Type B pancreatic cell (in vitro differentiated cells): ENCODE results near the gene PISD. TPM values are rescaled to one million over a fixed set of nuclear protein-coding genes. Genes with fewer than 3 reads are reported as not detected.
"Not testable (repeated sequence)": the region's sequence is repeated elsewhere in the genome, so short reads cannot be mapped to it uniquely, and the experiment has no call there.

Experiments used
- DNase-seq: peaks from one replicate; pipeline ENCODE4 v3.0.0; 2021; ENCODE audit warnings: mixed read lengths; ENCODE audit not compliant: unreplicated experiment; ENCODE audit errors: extremely low spot score
- H3K27ac Mint-ChIP-seq: 2 replicates; pipeline ENCODE4 v1.8.0; 2021; ENCODE audit warnings: mild to moderate bottlenecking, mixed read lengths
- H3K27me3 Mint-ChIP-seq: 2 replicates; pipeline ENCODE4 v1.8.0; 2021; ENCODE audit warnings: mixed read lengths
- H3K36me3 Mint-ChIP-seq: 2 replicates; pipeline ENCODE4 v1.8.0; 2021; ENCODE audit warnings: mixed read lengths
- H3K4me1 Mint-ChIP-seq: one replicate; pipeline ENCODE4 v1.8.0; 2021; ENCODE audit warnings: mixed read lengths; ENCODE audit not compliant: unreplicated experiment
- H3K4me3 Mint-ChIP-seq: 2 replicates; pipeline ENCODE4 v1.8.0; 2021; ENCODE audit warnings: mild to moderate bottlenecking, mixed read lengths
- H3K9me3 Mint-ChIP-seq: 2 replicates; pipeline ENCODE4 v1.8.0; 2021; ENCODE audit warnings: mixed read lengths
- CTCF ChIP-seq: fragments of 200-600 bp; sonication (generic); conservative IDR thresholded peaks from 2 replicates; pipeline ENCODE4 v1.5.0; 2021; ENCODE audit warnings: antibody characterized with exemption, mild to moderate bottlenecking
- total RNA-seq: library from RNA; stranded (reverse); gene quantifications from 2 replicates; pipeline ENCODE4 v1.2.1, GENCODE V29; 2021; ENCODE audit warnings: low replicate concordance

Gene PISD
- total RNA-seq, 1 donor from 2014 or later: 39.5 TPM

GRCh38 chr22:31603081-31603525 lies 58.9 kb downstream of the PISD start:
- H3K36me3 Mint-ChIP-seq: peaks cover 4% of the 10 kb centered on the region
- TF ChIP-seq CTCF: no peak
- H3K27ac Mint-ChIP-seq: no peak overlapping the region
- H3K9me3 Mint-ChIP-seq: no peaks in the 10 kb centered on the region
- DNase-seq: no peak
- no peaks in the 10 kb centered on the region for H3K27me3 Mint-ChIP-seq
- H3K4me3 Mint-ChIP-seq: no peak overlapping the region
- no peaks in the 10 kb centered on the region for H3K4me1 Mint-ChIP-seq

GRCh38 chr22:31602259-31602952 lies 59.6 kb downstream of the PISD start:
- H3K9me3 Mint-ChIP-seq: no peaks in the 10 kb centered on the region

GRCh38 chr22:31595271-31595670 lies 66.7 kb downstream of the PISD start:
- H3K27me3 Mint-ChIP-seq: no peaks in the 10 kb centered on the region
- DNase-seq: no peak
- no peak for TF ChIP-seq CTCF
- H3K4me3 Mint-ChIP-seq: no peak overlapping the region
- no peaks in the 10 kb centered on the region for H3K4me1 Mint-ChIP-seq
- H3K9me3 Mint-ChIP-seq: no peaks in the 10 kb centered on the region
- H3K36me3 Mint-ChIP-seq: peaks cover 7% of the 10 kb centered on the region
- H3K27ac Mint-ChIP-seq: no peak overlapping the region

More at GRCh38 chr22:31602259-31602952, 59.6 kb downstream of the PISD start:
- Mint-ChIP-seq H3K27ac (peak overlapping the region; percentile 72), H3K4me3 (no peak overlapping the region), H3K4me1 (no peaks in the 10 kb centered on the region), H3K27me3 (no peaks in the 10 kb centered on the region), H3K36me3 (peaks cover 4% of the 10 kb centered on the region)
- TF ChIP-seq CTCF: no peak
- DNase-seq: no peak

- H3K4me3 Mint-ChIP-seq, H3K9me3 Mint-ChIP-seq, H3K27me3 Mint-ChIP-seq, H3K27ac Mint-ChIP-seq, DNase-seq: not testable (repeated sequence)
- H3K4me1 Mint-ChIP-seq: peaks cover 12% of the 10 kb centered on the region
- peaks cover 21% of the 10 kb centered on the region for H3K36me3 Mint-ChIP-seq
Measured at GRCh38 chr22:31590161-31590560, 71.9 kb downstream of the PISD start.

- H3K27ac Mint-ChIP-seq: peak overlapping the region; percentile 16
- H3K36me3 Mint-ChIP-seq: peaks cover 21% of the 10 kb centered on the region
- no peak for TF ChIP-seq CTCF
- no peak overlapping the region for H3K4me3 Mint-ChIP-seq
- no peak for DNase-seq
- no peaks in the 10 kb centered on the region for H3K9me3 Mint-ChIP-seq
- H3K4me1 Mint-ChIP-seq: peaks cover 13% of the 10 kb centered on the region
- H3K27me3 Mint-ChIP-seq: no peaks in the 10 kb centered on the region
Measured at GRCh38 chr22:31588970-31589675, 72.9 kb downstream of the PISD start.
